IPS-15b (cell line): ENCODE results near the gene RAPGEF6.

Experiments used
- H3K27me3 ChIP-seq: one replicate; pipeline ENCODE4 v1.6.1; 2013; ENCODE audit warnings: low read length; ENCODE audit not compliant: control insufficient read depth, insufficient read depth
- H3K36me3 ChIP-seq: one replicate; pipeline ENCODE4 v1.6.1; 2013; ENCODE audit warnings: low read length; ENCODE audit not compliant: control insufficient read depth, insufficient read depth
- H3K4me1 ChIP-seq: one replicate; pipeline ENCODE4 v1.6.1; 2013; ENCODE audit warnings: mild to moderate bottlenecking, low read length; ENCODE audit not compliant: control insufficient read depth, insufficient read depth
- H3K4me3 ChIP-seq: one replicate; pipeline ENCODE4 v1.5.1; 2013; ENCODE audit warnings: low read depth, low read length
- H3K9ac ChIP-seq: one replicate; pipeline ENCODE4 v1.6.1; 2013; ENCODE audit warnings: low read depth, mild to moderate bottlenecking, low read length
- H3K9me3 ChIP-seq: one replicate; pipeline ENCODE4 v1.6.1; 2013; ENCODE audit warnings: mild to moderate bottlenecking, low read length; ENCODE audit not compliant: control insufficient read depth, insufficient read depth

RAPGEF6 gene

GRCh38 chr5:131563434-131564228 lies 71.4 kb downstream of the RAPGEF6 start:
- H3K9me3 ChIP-seq: no peaks in the 10 kb centered on the region
- H3K4me3 ChIP-seq: no peak overlapping the region
- H3K9ac ChIP-seq: no peak overlapping the region
- H3K4me1 ChIP-seq: peaks cover 9% of the 10 kb centered on the region
- H3K27me3 ChIP-seq: no peaks in the 10 kb centered on the region
- no peaks in the 10 kb centered on the region for H3K36me3 ChIP-seq

- Histone ChIP-seq H3K9me3 (no peaks in the 10 kb centered on the region), H3K27me3 (no peaks in the 10 kb centered on the region), H3K9ac (no peak overlapping the region), H3K4me3 (no peak overlapping the region), H3K4me1 (no peaks in the 10 kb centered on the region), H3K36me3 (no peaks in the 10 kb centered on the region)
These were observed 84.4 kb downstream of the RAPGEF6 start for GRCh38 chr5:131550606-131551005.

- Histone ChIP-seq H3K9me3 (no peaks in the 10 kb centered on the region), H3K9ac (no peak overlapping the region), H3K4me3 (no peak overlapping the region), H3K27me3 (no peaks in the 10 kb centered on the region), H3K4me1 (no peaks in the 10 kb centered on the region), H3K36me3 (no peaks in the 10 kb centered on the region)
These were observed 86.9 kb downstream of the RAPGEF6 start for GRCh38 chr5:131548176-131548575.

DNA sequence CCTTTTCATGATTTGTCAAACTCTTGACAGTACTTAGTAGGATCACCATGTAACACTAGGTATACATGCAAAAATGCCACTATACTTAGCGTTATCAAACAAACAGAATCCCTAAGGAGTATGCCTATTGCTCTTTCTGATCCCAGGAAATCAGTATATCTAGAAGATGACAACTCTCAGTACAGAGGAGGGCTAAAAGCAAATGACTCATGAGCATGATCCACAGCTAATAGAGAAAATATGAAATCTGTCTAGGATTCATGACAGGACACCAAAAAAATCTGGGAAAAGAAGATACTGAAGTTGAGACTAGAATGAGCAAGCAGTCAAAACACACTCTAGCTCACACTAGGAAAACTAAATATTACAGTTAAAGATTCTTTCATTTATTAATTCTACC lies 89.2 kb downstream of the RAPGEF6 start:
- no peaks in the 10 kb centered on the region for H3K27me3 ChIP-seq
- H3K9ac ChIP-seq: no peak overlapping the region
- no peaks in the 10 kb centered on the region for H3K9me3 ChIP-seq
- no peak overlapping the region for H3K4me3 ChIP-seq
- H3K4me1 ChIP-seq: no peaks in the 10 kb centered on the region
- H3K36me3 ChIP-seq: no peaks in the 10 kb centered on the region

GRCh38 chr5:131542723-131543122 lies 92.3 kb downstream of the RAPGEF6 start:
- H3K27me3 ChIP-seq: no peaks in the 10 kb centered on the region

DNA sequence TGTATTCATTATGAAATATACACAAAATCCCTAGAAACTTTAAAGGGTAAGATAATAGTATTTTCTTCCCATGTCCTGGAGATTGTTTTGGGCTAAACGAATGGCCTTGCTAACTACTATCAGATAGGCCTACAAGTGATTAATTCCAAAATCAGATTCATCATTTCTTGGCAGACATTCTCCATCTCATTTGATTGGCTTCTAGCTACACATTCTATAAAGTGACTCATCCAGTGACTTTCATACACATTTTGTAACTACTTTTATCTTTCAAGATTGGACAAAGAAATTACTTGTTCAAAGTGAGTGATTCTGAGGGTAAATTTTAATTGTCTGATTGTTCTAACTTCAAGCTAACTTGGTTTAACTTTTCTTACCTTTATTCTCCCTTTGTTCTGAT lies 93.3 kb downstream of the RAPGEF6 start:
- Histone ChIP-seq H3K27me3 (no peaks in the 10 kb centered on the region), H3K9ac (no peak overlapping the region), H3K9me3 (no peaks in the 10 kb centered on the region), H3K4me1 (no peaks in the 10 kb centered on the region), H3K36me3 (no peaks in the 10 kb centered on the region), H3K4me3 (no peak overlapping the region)

More at GRCh38 chr5:131542723-131543122, 92.3 kb downstream of the RAPGEF6 start:
- H3K9ac ChIP-seq: no peak overlapping the region
- H3K36me3 ChIP-seq: no peaks in the 10 kb centered on the region
- H3K4me1 ChIP-seq: no peaks in the 10 kb centered on the region
- no peak overlapping the region for H3K4me3 ChIP-seq
- H3K9me3 ChIP-seq: no peaks in the 10 kb centered on the region

GRCh38 chr5:131541071-131541470 lies 94.0 kb downstream of the RAPGEF6 start:
- H3K4me1 ChIP-seq: no peaks in the 10 kb centered on the region
- H3K36me3 ChIP-seq: no peaks in the 10 kb centered on the region
- H3K4me3 ChIP-seq: no peak overlapping the region
- no peaks in the 10 kb centered on the region for H3K9me3 ChIP-seq
- no peaks in the 10 kb centered on the region for H3K27me3 ChIP-seq
- H3K9ac ChIP-seq: no peak overlapping the region

DNA sequence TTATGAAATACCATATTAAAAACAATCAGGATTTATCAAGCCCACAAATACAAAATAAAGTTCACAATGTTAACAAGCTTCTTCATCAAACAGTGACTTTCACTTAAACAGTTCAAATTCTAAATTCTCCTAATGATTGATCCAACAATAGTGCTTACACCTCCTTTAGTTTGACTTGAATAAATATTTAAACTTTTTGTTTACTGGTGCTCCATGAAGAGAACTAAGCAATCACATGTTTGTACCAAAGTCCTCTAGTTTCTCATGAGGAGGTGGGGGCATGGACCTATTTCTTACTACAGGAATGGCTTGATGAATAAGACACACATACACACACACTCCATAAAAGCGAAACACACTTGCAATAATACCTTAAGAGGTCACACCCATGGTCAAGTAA lies 95.8 kb downstream of the RAPGEF6 start:
- Histone ChIP-seq H3K9ac (no peak overlapping the region), H3K4me3 (no peak overlapping the region), H3K27me3 (no peaks in the 10 kb centered on the region), H3K9me3 (no peaks in the 10 kb centered on the region), H3K4me1 (no peaks in the 10 kb centered on the region), H3K36me3 (no peaks in the 10 kb centered on the region)

GRCh38 chr5:131538177-131538593 lies 96.8 kb downstream of the RAPGEF6 start:
- Histone ChIP-seq H3K4me3 (no peak overlapping the region), H3K36me3 (no peaks in the 10 kb centered on the region), H3K4me1 (no peaks in the 10 kb centered on the region), H3K27me3 (no peaks in the 10 kb centered on the region), H3K9ac (no peak overlapping the region), H3K9me3 (no peaks in the 10 kb centered on the region)

DNA sequence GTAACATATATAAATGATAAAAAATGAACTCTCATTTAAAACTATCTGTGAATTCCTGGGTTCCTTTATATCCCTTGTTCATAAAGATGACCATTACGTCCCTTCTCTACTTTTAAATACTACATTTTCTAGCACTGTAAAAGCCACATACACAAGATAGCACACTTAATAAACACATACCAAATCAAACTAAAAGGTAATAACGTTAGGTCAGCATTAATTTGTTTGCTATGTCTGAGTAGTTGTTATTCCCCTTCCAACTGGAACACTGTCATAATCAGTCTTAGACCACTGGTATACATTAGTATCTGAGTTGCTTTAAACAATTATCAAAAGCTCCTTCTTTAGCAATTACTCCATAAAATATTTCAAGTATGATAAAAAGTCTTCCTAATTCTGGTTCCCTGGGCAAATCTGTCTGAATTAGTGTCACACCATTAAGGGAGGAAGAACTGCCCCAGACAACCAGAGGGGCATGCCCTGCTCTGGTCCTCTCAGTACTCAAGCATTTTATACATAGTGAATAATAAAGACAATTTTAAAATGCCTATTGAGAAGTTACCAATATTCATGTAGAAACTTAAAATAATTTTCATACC lies 98.1 kb downstream of the RAPGEF6 start:
- Histone ChIP-seq H3K4me1 (no peaks in the 10 kb centered on the region), H3K27me3 (no peaks in the 10 kb centered on the region), H3K4me3 (no peak overlapping the region), H3K9me3 (no peaks in the 10 kb centered on the region), H3K36me3 (no peaks in the 10 kb centered on the region), H3K9ac (no peak overlapping the region)

GRCh38 chr5:131536211-131536826 lies 98.7 kb downstream of the RAPGEF6 start:
- H3K4me3 ChIP-seq: no peak overlapping the region
- no peaks in the 10 kb centered on the region for H3K27me3 ChIP-seq
- no peaks in the 10 kb centered on the region for H3K36me3 ChIP-seq
- H3K9ac ChIP-seq: no peak overlapping the region
- no peaks in the 10 kb centered on the region for H3K9me3 ChIP-seq
- H3K4me1 ChIP-seq: no peaks in the 10 kb centered on the region

- peaks cover 4% of the 10 kb centered on the region for H3K4me1 ChIP-seq
- no peaks in the 10 kb centered on the region for H3K9me3 ChIP-seq
- no peak overlapping the region for H3K9ac ChIP-seq
- no peaks in the 10 kb centered on the region for H3K36me3 ChIP-seq
- no peaks in the 10 kb centered on the region for H3K27me3 ChIP-seq
- H3K4me3 ChIP-seq: no peak overlapping the region
These were observed 100.1 kb downstream of the RAPGEF6 start for GRCh38 chr5:131534974-131535373.
